OCI-LY1 (cell line): ENCODE results near the gene LYVE1.

Source experiments
- CTCF ChIP-seq: fragments of 200-600 bp; sonication (generic), shearing (Covaris generic); IDR thresholded peaks from 2 replicates; pipeline ENCODE4 v1.5.1; 2017; ENCODE audit warnings: mild to moderate bottlenecking, antibody characterized with exemption, low read length, moderate library complexity, mixed read lengths
- EZH2 ChIP-seq: fragments of 200-600 bp; sonication (generic), shearing (Covaris generic); IDR thresholded peaks from 2 replicates; pipeline ENCODE4 v1.8.0; 2017; ENCODE audit warnings: borderline replicate concordance, mixed run types, mild to moderate bottlenecking, antibody characterized with exemption, low read length, moderate library complexity, mixed read lengths

- TF ChIP-seq CTCF (no peak), EZH2 (no peak)
Observed at GRCh38 chr11:10518123-10518522, 50.3 kb downstream of the LYVE1 start.
